Measurements from ENCODE around the gene TNIP2.
"Not testable (repeated sequence)": the region's sequence is repeated elsewhere in the genome, so short reads cannot be mapped to it uniquely, and the experiment has no call there.

TNIP2 gene

GRCh38 chr4:2781911-2782310 is 25.8 kb upstream of the TNIP2 start:
- in situ Hi-C loops (cut with HindIII; ENCODE audit: low pct_unique_long_range_greater_than_20kb, low sequenced_read_pairs): no loop called here
- DNase-seq (ENCODE audit: low read depth in 1 of 2, low spot score in 1 of 2): no peak
- no peak for TF ChIP-seq JUND (IDR thresholded peaks at IDR 0.05; ENCODE audit: low read depth)

- DNase-seq (ENCODE audit: low read depth in 1 of 2, low spot score in 1 of 2); in situ Hi-C loops (cut with HindIII; ENCODE audit: low pct_unique_long_range_greater_than_20kb, low sequenced_read_pairs): not testable (repeated sequence)
Measured at GRCh38 chr4:2780643-2781042, 24.5 kb upstream of the TNIP2 start.

- DNase-seq (ENCODE audit: low read depth in 1 of 2, low spot score in 1 of 2): no peak
- no peak for TF ChIP-seq JUND (IDR thresholded peaks at IDR 0.05; ENCODE audit: low read depth)
- in situ Hi-C loops (cut with HindIII; ENCODE audit: low pct_unique_long_range_greater_than_20kb, low sequenced_read_pairs): no loop called here
Measured at GRCh38 chr4:2771264-2771663, 15.1 kb upstream of the TNIP2 start.

GRCh38 chr4:2768921-2769336 is 12.8 kb upstream of the TNIP2 start:
- no peak for DNase-seq (ENCODE audit: low read depth in 1 of 2, low spot score in 1 of 2)
- no peak for TF ChIP-seq JUND (IDR thresholded peaks at IDR 0.05; ENCODE audit: low read depth)
- in situ Hi-C loops (cut with HindIII; ENCODE audit: low pct_unique_long_range_greater_than_20kb, low sequenced_read_pairs): no loop called here

GRCh38 chr4:2768124-2768523 is 12.0 kb upstream of the TNIP2 start:
- no peak for TF ChIP-seq JUND (IDR thresholded peaks at IDR 0.05; ENCODE audit: low read depth)
- in situ Hi-C loops (cut with HindIII; ENCODE audit: low pct_unique_long_range_greater_than_20kb, low sequenced_read_pairs): no loop called here
- no peak for DNase-seq (ENCODE audit: low read depth in 1 of 2, low spot score in 1 of 2)

GRCh38 chr4:2767705-2768074 is 11.6 kb upstream of the TNIP2 start:
- no peak for DNase-seq (ENCODE audit: low read depth in 1 of 2, low spot score in 1 of 2)
- in situ Hi-C loops (cut with HindIII; ENCODE audit: low pct_unique_long_range_greater_than_20kb, low sequenced_read_pairs): no loop called here
- no peak for TF ChIP-seq JUND (IDR thresholded peaks at IDR 0.05; ENCODE audit: low read depth)

GRCh38 chr4:2767046-2767704 is 11.0 kb upstream of the TNIP2 start:
- in situ Hi-C loops (cut with HindIII; ENCODE audit: low pct_unique_long_range_greater_than_20kb, low sequenced_read_pairs): no loop called here
- no peak for DNase-seq (ENCODE audit: low read depth in 1 of 2, low spot score in 1 of 2)
- no peak for TF ChIP-seq JUND (IDR thresholded peaks at IDR 0.05; ENCODE audit: low read depth)

- no peak for DNase-seq (ENCODE audit: low read depth in 1 of 2, low spot score in 1 of 2)
- no peak for TF ChIP-seq JUND (IDR thresholded peaks at IDR 0.05; ENCODE audit: low read depth)
- in situ Hi-C loops (cut with HindIII; ENCODE audit: low pct_unique_long_range_greater_than_20kb, low sequenced_read_pairs): no loop called here
Measured at GRCh38 chr4:2765832-2766526, 9.8 kb upstream of the TNIP2 start.

GRCh38 chr4:2763511-2763967 is 7.4 kb upstream of the TNIP2 start:
- in situ Hi-C loops (cut with HindIII; ENCODE audit: low pct_unique_long_range_greater_than_20kb, low sequenced_read_pairs): no loop called here

GRCh38 chr4:2762486-2763370 is 6.6 kb upstream of the TNIP2 start:
- in situ Hi-C loops (cut with HindIII; ENCODE audit: low pct_unique_long_range_greater_than_20kb, low sequenced_read_pairs); DNase-seq (ENCODE audit: low read depth in 1 of 2, low spot score in 1 of 2): not testable (repeated sequence)

More at GRCh38 chr4:2763511-2763967, 7.4 kb upstream of the TNIP2 start:
- TF ChIP-seq JUND (IDR thresholded peaks at IDR 0.05; ENCODE audit: low read depth): no peak
- no peak for DNase-seq (ENCODE audit: low read depth in 1 of 2, low spot score in 1 of 2)

GRCh38 chr4:2762048-2762447 is 5.9 kb upstream of the TNIP2 start:
- in situ Hi-C loops (cut with HindIII; ENCODE audit: low pct_unique_long_range_greater_than_20kb, low sequenced_read_pairs): no loop called here
- no peak for TF ChIP-seq JUND (IDR thresholded peaks at IDR 0.05; ENCODE audit: low read depth)

GRCh38 chr4:2761035-2761923 is 5.1 kb upstream of the TNIP2 start:
- peak in 1 of 2 experiments; percentile 55 for DNase-seq (ENCODE audit: low read depth in 1 of 2, low spot score in 1 of 2)
- no peak for TF ChIP-seq JUND (IDR thresholded peaks at IDR 0.05; ENCODE audit: low read depth)
- in situ Hi-C loops (cut with HindIII; ENCODE audit: low pct_unique_long_range_greater_than_20kb, low sequenced_read_pairs): no loop called here

More at GRCh38 chr4:2762048-2762447, 5.9 kb upstream of the TNIP2 start:
- DNase-seq (ENCODE audit: low read depth in 1 of 2, low spot score in 1 of 2): no peak
